Neural crest cell (in vitro differentiated cells): ENCODE data around the gene SEMA3F. TPM values are rescaled to one million over a fixed set of nuclear protein-coding genes. Genes with fewer than 3 reads are reported as not detected.
A peak's percentile ranks its signal among the peaks of the same experiment; 100 is the strongest.
"Not testable (repeated sequence)": the region's sequence is repeated elsewhere in the genome, so short reads cannot be mapped to it uniquely, and the experiment has no call there.

Experiments used
- DNase-seq: peaks from one replicate; pipeline ENCODE4 v3.0.0; 2021; ENCODE audit warnings: low read depth, mixed read lengths, low spot score
- H3K27ac Mint-ChIP-seq: one replicate; pipeline ENCODE4 v1.8.0; 2021; ENCODE audit warnings: mild to moderate bottlenecking, mixed read lengths; ENCODE audit not compliant: unreplicated experiment
- H3K27me3 Mint-ChIP-seq: 2 replicates; pipeline ENCODE4 v1.8.0; 2021; ENCODE audit warnings: low read depth, mild to moderate bottlenecking, mixed read lengths
- H3K36me3 Mint-ChIP-seq: 2 replicates; pipeline ENCODE4 v1.8.0; 2021; ENCODE audit warnings: low read depth, mild to moderate bottlenecking, mixed read lengths
- H3K4me1 Mint-ChIP-seq: 2 replicates; pipeline ENCODE4 v1.8.0; 2021; ENCODE audit warnings: mixed read lengths
- H3K4me3 Mint-ChIP-seq: one replicate; pipeline ENCODE4 v1.8.0; 2021; ENCODE audit warnings: mild to moderate bottlenecking, mixed read lengths
- H3K9me3 Mint-ChIP-seq: 2 replicates; pipeline ENCODE4 v1.8.0; 2021; ENCODE audit warnings: mixed read lengths
- total RNA-seq: library from RNA; stranded (reverse); gene quantifications from 2 replicates; pipeline ENCODE4 v1.2.1, GENCODE V29; 2021
- TF ChIP-seq, protein P1 (sequence below): fragments of 200-600 bp; sonication (generic); conservative IDR thresholded peaks from 2 replicates; pipeline ENCODE4 v1.5.0; 2021; ENCODE audit warnings: antibody characterized with exemption, mild to moderate bottlenecking

SEMA3F gene
- total RNA-seq, 1 donor from 2014 or later, result 4.2 TPM

DNA sequence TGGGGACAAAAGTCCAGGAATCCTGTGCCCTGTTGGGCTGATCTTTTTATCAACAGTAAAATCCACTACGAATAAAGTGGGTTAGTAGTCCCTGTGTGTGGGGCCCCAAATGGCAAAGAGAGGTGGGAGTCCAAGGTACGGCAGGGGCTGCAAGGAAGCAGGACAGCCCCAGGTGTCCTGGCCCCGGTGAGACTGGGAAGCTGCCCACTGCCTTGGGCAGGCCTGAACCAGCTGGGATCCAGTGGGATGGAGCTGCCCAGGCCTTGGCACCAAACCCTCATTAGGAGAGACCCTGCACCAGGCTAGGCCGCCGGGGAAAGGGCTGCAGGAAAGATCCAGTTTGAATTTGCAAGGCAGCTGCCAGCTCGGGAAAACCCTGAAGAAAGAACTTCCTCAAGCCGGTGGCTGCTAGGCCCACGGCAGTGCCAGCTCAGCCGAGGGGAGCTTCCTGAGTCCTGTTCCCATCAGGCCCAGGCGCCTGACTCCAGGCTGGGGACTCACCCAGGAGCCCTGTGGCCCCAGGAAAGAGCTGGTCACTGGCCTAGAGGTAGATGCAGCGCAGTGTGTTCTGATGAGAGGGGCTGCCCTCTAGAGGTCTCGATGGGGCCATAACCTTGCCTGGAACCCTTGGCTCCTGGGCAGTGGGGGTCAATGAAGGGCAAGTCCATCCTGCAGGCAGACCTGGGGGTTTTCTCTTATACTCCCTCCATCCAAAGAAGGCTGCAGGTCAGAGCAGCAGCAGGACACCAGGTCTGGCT lies 66.5 kb downstream of the SEMA3F start:
- H3K4me1 Mint-ChIP-seq, result peaks cover 6% of the 10 kb centered on the region
- H3K4me3 Mint-ChIP-seq, result no peak overlapping the region
- no peak for DNase-seq
- TF ChIP-seq, protein P1, sequence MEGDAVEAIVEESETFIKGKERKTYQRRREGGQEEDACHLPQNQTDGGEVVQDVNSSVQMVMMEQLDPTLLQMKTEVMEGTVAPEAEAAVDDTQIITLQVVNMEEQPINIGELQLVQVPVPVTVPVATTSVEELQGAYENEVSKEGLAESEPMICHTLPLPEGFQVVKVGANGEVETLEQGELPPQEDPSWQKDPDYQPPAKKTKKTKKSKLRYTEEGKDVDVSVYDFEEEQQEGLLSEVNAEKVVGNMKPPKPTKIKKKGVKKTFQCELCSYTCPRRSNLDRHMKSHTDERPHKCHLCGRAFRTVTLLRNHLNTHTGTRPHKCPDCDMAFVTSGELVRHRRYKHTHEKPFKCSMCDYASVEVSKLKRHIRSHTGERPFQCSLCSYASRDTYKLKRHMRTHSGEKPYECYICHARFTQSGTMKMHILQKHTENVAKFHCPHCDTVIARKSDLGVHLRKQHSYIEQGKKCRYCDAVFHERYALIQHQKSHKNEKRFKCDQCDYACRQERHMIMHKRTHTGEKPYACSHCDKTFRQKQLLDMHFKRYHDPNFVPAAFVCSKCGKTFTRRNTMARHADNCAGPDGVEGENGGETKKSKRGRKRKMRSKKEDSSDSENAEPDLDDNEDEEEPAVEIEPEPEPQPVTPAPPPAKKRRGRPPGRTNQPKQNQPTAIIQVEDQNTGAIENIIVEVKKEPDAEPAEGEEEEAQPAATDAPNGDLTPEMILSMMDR, result no peak
- peaks cover 18% of the 10 kb centered on the region for H3K27me3 Mint-ChIP-seq
- no peaks in the 10 kb centered on the region for H3K36me3 Mint-ChIP-seq
- no peaks in the 10 kb centered on the region for H3K9me3 Mint-ChIP-seq
- H3K27ac Mint-ChIP-seq, result no peak overlapping the region

DNA sequence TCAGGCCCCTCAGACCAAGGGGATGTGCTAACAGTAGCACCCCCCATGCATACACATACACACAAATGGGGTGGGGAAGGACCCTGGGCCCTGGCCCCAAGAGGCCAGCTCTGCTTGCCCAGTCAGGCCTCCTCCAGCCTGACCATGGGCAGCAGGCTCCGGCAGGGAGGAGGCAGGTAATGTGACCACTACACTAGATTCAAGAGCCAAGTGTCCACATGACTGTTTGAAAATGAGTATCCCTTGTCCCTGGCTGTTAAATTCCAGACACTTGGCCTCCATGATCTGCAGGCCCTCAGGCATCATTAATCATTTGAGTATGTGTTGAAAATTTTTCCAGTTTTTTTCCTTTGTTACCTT lies 67.0 kb downstream of the SEMA3F start:
- no peak overlapping the region for H3K4me3 Mint-ChIP-seq

DNA sequence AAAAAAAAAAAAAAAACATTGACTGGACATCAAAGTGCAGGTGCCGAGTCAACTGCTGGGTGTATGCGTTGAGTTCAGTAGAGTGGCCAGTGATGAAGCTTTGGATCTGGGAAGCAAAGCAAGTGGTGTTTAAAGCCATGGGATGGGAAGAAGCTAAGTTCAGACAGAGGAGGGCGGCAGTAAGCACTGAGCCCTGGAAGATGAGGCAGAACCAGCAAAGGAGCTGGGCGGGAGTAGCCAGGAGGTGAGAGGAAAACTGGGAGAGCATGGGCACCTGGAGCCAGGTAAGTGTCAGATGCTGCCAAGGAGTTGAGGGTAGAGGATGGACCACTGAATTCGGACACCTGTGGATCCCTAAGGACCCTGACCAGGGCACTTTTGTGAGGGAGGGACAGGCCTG lies 69.5 kb downstream of the SEMA3F start:
- peaks cover 22% of the 10 kb centered on the region for H3K27me3 Mint-ChIP-seq
- DNase-seq, result no peak
- no peaks in the 10 kb centered on the region for H3K9me3 Mint-ChIP-seq
- no peak overlapping the region for H3K27ac Mint-ChIP-seq
- TF ChIP-seq, protein P1, result no peak
- H3K36me3 Mint-ChIP-seq, result no peaks in the 10 kb centered on the region
- H3K4me3 Mint-ChIP-seq, result peak overlapping the region; percentile 45
- H3K4me1 Mint-ChIP-seq, result peaks cover 28% of the 10 kb centered on the region

More for the DNA sequence above, 67.0 kb downstream of the SEMA3F start:
- TF ChIP-seq, protein P1, result no peak
- peaks cover 10% of the 10 kb centered on the region for H3K4me1 Mint-ChIP-seq
- H3K36me3 Mint-ChIP-seq, result no peaks in the 10 kb centered on the region
- H3K27ac Mint-ChIP-seq, result no peak overlapping the region
- H3K27me3 Mint-ChIP-seq, result peaks cover 22% of the 10 kb centered on the region
- H3K9me3 Mint-ChIP-seq, result no peaks in the 10 kb centered on the region
- DNase-seq, result no peak

DNA sequence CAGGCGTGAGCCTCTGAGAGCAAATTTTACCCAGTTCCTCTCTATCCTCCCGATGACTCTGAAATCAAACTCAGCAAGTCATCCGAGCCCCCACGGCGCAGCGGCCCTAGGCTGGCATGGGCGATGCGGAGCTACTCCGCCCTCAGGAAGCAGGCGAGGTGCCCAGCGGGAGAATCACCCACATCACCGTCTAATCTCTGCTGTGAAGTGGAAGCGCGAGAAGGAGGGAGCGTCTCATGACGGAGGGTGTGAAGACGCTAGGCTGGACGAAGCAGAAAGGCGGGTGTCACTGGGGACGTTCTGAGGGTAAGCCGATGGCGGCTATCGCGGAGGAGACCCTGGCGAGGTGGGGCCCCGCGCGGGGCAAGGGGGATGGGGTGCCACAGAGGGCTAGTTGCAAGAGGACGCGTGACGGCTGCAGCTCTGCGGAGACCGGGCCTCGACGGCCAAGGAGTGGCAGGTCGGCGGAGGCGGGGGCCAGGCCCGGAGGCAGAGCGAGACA lies 71.8 kb downstream of the SEMA3F start:
- TF ChIP-seq, protein P1, result no peak
- Mint-ChIP-seq H3K9me3 (no peaks in the 10 kb centered on the region), H3K4me3 (peak overlapping the region; percentile 96), H3K27ac (no peak overlapping the region), H3K27me3 (peaks cover 22% of the 10 kb centered on the region), H3K4me1 (peaks cover 35% of the 10 kb centered on the region), H3K36me3 (no peaks in the 10 kb centered on the region)
- DNase-seq, result no peak

DNA sequence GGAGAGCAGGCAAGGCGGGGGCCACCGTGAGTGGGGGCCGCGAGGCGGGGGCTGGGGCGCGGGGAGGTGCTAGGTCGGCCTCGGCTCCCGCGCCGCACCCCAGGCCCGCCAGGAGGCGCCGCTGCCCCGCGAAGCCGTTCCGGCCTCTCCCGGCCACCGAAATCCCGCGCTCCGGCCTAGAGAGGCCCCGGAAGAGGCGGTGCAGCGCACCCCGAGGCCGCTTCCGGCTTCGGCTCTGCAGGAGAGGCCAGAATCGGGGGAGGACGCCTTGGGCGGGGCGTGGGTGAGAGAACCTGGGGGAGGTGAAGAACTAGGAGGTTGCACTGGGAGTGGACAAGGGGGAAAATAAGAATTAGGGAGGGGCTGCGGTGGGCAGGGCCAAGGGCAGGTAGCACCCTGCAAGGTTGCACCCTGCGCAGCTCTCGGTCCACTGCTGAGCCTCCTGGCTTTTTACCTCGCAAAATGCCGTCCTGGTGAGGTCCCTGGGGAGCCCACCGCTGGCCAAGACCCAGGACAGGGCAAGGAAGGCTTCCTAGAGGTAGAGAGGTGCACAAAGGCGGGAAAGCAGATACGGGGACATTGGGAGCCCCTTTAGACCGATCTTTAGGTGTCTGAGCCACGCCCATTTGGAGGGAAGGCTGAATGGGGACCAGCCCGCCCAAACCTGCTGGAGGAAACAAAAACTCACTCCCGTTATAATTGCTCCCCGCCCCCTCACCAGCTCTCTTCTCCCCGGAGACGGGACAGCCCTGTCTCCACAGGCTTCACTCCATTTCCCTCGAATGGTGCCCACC lies 72.5 kb downstream of the SEMA3F start:
- Mint-ChIP-seq H3K4me3 (peak overlapping the region; percentile 96), H3K27ac (peak overlapping the region; percentile 98), H3K4me1 (peaks cover 39% of the 10 kb centered on the region), H3K9me3 (no peaks in the 10 kb centered on the region), H3K36me3 (no peaks in the 10 kb centered on the region), H3K27me3 (peaks cover 22% of the 10 kb centered on the region)
- DNase-seq, result peak; percentile 87
- TF ChIP-seq, protein P1, result peak; percentile 93

DNA sequence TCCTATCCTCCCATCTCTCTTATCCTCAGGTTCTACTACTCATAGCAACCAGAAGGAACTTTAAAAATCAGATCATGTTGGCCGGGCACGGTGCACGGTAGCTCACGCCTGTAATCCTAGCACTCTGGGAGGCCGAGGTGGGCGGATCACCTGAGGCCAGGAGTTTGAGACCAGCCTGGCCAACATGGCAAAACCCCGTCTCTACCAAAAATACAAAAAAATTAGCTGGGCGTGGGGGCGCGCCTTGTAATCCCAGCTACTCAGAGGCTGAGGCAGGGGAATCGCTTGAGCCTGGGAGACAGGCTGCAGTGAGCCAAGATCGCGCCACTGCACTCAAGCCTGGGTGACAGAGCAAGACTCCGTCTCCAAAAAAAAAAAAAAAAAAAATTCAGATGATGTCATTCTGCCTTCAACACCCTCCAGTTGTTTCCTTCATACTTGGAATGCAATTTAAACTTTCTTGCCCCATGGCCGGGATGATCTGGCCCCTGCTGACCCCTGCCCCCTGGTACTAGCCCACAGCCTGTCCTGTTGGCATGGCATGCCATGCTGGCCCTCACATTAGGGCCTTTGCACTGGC lies 73.2 kb downstream of the SEMA3F start:
- H3K36me3 Mint-ChIP-seq, DNase-seq, H3K9me3 Mint-ChIP-seq: not testable (repeated sequence)
- H3K27me3 Mint-ChIP-seq, result peaks cover 22% of the 10 kb centered on the region
- peak overlapping the region; percentile 96 for H3K4me3 Mint-ChIP-seq
- peaks cover 46% of the 10 kb centered on the region for H3K4me1 Mint-ChIP-seq
- peak overlapping the region; percentile 98 for H3K27ac Mint-ChIP-seq
